ENCODE results near the gene PLCB2. TPM values are rescaled to one million over a fixed set of nuclear protein-coding genes. Genes with fewer than 3 reads are reported as not detected.

Gene PLCB2
- total RNA-seq, 1 experiment from 2014 or later, result 7.4 TPM

- H2AFZ ChIP-seq (ENCODE audit: low read length), result no peak overlapping the region
- no peak overlapping the region for H2BK12ac ChIP-seq (ENCODE audit: insufficient read length, low read depth, low read length)
- DNase-seq, result no peak
- H2AK5ac ChIP-seq (ENCODE audit: insufficient read length, low read length), result no peak overlapping the region
- peak overlapping the region in 2 of 3 experiments; percentile 16 to 46; a peak in 2 of 7 replicates for H3K27ac Mint-ChIP-seq
- peaks cover 25% of the 10 kb centered on the region; the same call in 1 of the 2 replicates for H3K4me1 ChIP-seq (ENCODE audit: insufficient read depth, low read length)
- H3K56ac ChIP-seq (ENCODE audit: insufficient read length, low read depth, low read length), result no peak overlapping the region
- peaks cover 57% of the 10 kb centered on the region in 2 experiments for H3K4me1 Mint-ChIP-seq
- no peak overlapping the region for H3K18ac ChIP-seq (ENCODE audit: insufficient read length, low read depth, low read length)
- H2BK120ac ChIP-seq (ENCODE audit: low read depth, low read length, poor library complexity, severe bottlenecking), result no peak overlapping the region
- H3K27me3 ChIP-seq (ENCODE audit: insufficient read depth, low read length), result no peaks in the 10 kb centered on the region
- peaks cover 16% of the 10 kb centered on the region for H3K27me3 Mint-ChIP-seq (ENCODE audit: low read depth)
- H2BK5ac ChIP-seq (ENCODE audit: insufficient read length, low read length), result no peak overlapping the region
- no peak overlapping the region for H3K4ac ChIP-seq (ENCODE audit: low read depth, low read length)
- H3K9me3 ChIP-seq (ENCODE audit: control insufficient read depth, low read depth, low read length), result no peaks in the 10 kb centered on the region
- H3K23ac ChIP-seq (ENCODE audit: insufficient read length, low read depth, low read length), result no peak overlapping the region
- H3K9me3 Mint-ChIP-seq, result peaks cover 0 to 6% of the 10 kb centered on the region in 2 experiments; a peak in 1 of 5 replicates
- no peak overlapping the region for H3T11ph ChIP-seq (ENCODE audit: low read length)
- no peak overlapping the region for H4K5ac ChIP-seq (ENCODE audit: insufficient read length, low read depth, low read length)
- H3K79me2 ChIP-seq (ENCODE audit: insufficient read depth, low read length), result no peaks in the 10 kb centered on the region
- no peak overlapping the region for H2BK15ac ChIP-seq (ENCODE audit: low read depth, low read length)
- H3K4me3 Mint-ChIP-seq, result peak overlapping the region in 1 of 2 experiments; percentile 36; a peak in 1 of 5 replicates
- H3K27ac ChIP-seq (ENCODE audit: insufficient read length, low read depth, low read length), result no peak overlapping the region
- no peak overlapping the region for H4K91ac ChIP-seq (ENCODE audit: insufficient read length, low read depth, low read length)
- no peak overlapping the region for H3K14ac ChIP-seq (ENCODE audit: insufficient read depth, low read length)
- H3K9ac ChIP-seq (ENCODE audit: extremely low read depth, insufficient read length, low read length), result no peak overlapping the region
- H4K20me1 ChIP-seq (ENCODE audit: control insufficient read depth, insufficient read depth, insufficient read length), result no peaks in the 10 kb centered on the region
- no peak overlapping the region for H2BK20ac ChIP-seq (ENCODE audit: low read depth, low read length, poor library complexity, severe bottlenecking)
- H3K4me2 ChIP-seq (ENCODE audit: insufficient read depth, insufficient read length, low read length), result no peak overlapping the region
- H3K36me3 Mint-ChIP-seq (ENCODE audit: insufficient read depth in 1 of 3, low read depth in 3 of 3), result peaks cover 4 to 28% (median 13%) of the 10 kb centered on the region in 3 experiments; a peak in 6 of 7 replicates
- H4K8ac ChIP-seq (replicated peaks; ENCODE audit: insufficient read length, low read depth, low read length), result no peak overlapping the region
- no peak for TF ChIP-seq CTCF (conservative IDR thresholded peaks at IDR 0.05)
- no CpG with 5 or more reads among the region's 5 CpGs for WGBS (ENCODE audit: extremely low coverage, insufficient read length, low lambda C conversion rate)
- no peaks in the 10 kb centered on the region for H3K79me1 ChIP-seq (ENCODE audit: insufficient read depth, low read depth, low read length, poor library complexity, severe bottlenecking)
- H3K23me2 ChIP-seq (ENCODE audit: insufficient read length, low read depth, low read length, poor library complexity, severe bottlenecking), result peaks cover 5% of the 10 kb centered on the region
These were observed 21.0 kb upstream of the PLCB2 start for GRCh38 chr15:40328751-40329150.

Measured in H9 (cell line).